ENCODE results near the gene ARHGAP15.

ARHGAP15 gene

DNA sequence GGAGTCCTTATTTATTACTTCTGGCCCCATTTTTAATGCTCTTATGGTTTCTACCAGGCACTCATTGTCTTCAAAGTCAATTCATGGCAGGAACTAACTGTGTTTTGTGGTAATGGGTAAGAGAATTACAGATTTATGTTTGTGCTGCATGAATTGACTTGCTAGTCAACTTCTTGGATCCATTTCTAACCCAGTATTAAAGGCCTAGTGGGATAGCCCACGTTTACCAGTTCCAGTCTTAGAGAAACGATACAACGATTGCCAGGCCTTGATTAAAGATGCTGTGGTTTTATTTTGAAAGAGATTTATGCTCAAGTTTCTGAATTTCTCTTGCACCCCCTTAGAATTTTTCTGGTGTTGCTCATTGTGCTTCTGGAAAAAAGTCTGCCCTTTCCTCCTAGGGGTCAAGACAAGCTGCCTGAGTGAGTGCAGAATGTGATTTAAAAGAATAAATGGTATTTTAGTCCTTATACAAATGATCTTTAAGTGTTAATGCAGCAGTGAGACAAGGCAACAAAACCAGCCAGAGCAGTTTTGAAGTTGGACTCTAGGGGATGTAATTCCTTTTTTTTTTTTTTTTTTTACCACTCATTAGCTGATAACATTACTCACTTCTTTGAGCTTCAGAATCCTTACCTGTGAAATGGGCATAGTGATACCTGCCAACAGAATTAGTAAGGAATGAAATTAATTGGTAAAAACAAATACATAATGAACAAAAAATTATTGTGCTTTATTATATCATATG is 101.5 kb downstream of the ARHGAP15 start:
- TF ChIP-seq, protein P1, sequence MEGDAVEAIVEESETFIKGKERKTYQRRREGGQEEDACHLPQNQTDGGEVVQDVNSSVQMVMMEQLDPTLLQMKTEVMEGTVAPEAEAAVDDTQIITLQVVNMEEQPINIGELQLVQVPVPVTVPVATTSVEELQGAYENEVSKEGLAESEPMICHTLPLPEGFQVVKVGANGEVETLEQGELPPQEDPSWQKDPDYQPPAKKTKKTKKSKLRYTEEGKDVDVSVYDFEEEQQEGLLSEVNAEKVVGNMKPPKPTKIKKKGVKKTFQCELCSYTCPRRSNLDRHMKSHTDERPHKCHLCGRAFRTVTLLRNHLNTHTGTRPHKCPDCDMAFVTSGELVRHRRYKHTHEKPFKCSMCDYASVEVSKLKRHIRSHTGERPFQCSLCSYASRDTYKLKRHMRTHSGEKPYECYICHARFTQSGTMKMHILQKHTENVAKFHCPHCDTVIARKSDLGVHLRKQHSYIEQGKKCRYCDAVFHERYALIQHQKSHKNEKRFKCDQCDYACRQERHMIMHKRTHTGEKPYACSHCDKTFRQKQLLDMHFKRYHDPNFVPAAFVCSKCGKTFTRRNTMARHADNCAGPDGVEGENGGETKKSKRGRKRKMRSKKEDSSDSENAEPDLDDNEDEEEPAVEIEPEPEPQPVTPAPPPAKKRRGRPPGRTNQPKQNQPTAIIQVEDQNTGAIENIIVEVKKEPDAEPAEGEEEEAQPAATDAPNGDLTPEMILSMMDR (IDR thresholded peaks at IDR 0.05; ENCODE audit: low read depth, low read length, poor library complexity, severe bottlenecking): no peak
- no peak for TF ChIP-seq EZH2phosphoT487 (IDR thresholded peaks at IDR 0.05; ENCODE audit: borderline replicate concordance, low read length)
- H3F3A ChIP-seq (ENCODE audit: control insufficient read depth, insufficient read depth): no peaks in the 10 kb centered on the region
- H3K4me2 ChIP-seq (ENCODE audit: low read length): no peak overlapping the region
- H3K4me3 ChIP-seq (ENCODE audit: low read length): no peak overlapping the region
- peaks cover 9% of the 10 kb centered on the region; the same call in 1 of the 2 replicates for H3K36me3 ChIP-seq (ENCODE audit: control insufficient read depth, low read length)
- no peaks in the 10 kb centered on the region for H3K4me1 ChIP-seq (ENCODE audit: control insufficient read depth, low read length)
- no peak overlapping the region for H3K27ac ChIP-seq (ENCODE audit: low read depth, low read length)
- H4K20me1 ChIP-seq (ENCODE audit: control insufficient read depth, insufficient read depth, low read depth, low read length): no peaks in the 10 kb centered on the region
- H3K79me2 ChIP-seq (ENCODE audit: control insufficient read depth, low read length): no peaks in the 10 kb centered on the region
- no peaks in the 10 kb centered on the region for H3K9me2 ChIP-seq (replicated peaks; ENCODE audit: control insufficient read depth, low read length)
- no peaks in the 10 kb centered on the region for H3K9me3 ChIP-seq (ENCODE audit: control insufficient read depth, insufficient read depth, low read length)
- H3K27me3 ChIP-seq (ENCODE audit: control insufficient read depth, low read length): no peaks in the 10 kb centered on the region

DNA sequence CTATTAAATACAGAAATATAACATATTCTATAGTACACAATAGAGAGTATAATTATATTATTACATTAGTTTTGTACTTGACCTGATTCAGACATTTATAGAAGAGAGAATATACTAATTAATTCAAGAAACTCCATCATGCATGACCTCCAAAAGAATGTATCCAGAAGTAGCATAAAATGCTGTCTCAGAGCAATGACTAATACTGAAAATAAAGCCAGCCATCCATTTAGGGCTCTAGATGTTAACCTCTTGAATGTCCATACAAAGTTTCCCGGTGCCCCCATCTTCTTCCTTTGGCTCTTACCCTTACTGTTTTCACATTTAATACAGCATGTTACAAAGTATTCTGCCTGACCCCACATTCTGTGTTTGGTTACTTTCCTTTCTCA is 102.0 kb downstream of the ARHGAP15 start:
- H3F3A ChIP-seq (ENCODE audit: control insufficient read depth, insufficient read depth): no peaks in the 10 kb centered on the region
- peaks cover 9% of the 10 kb centered on the region; the same call in 1 of the 2 replicates for H3K36me3 ChIP-seq (ENCODE audit: control insufficient read depth, low read length)
- H3K4me3 ChIP-seq (ENCODE audit: low read length): no peak overlapping the region
- no peaks in the 10 kb centered on the region for H3K9me3 ChIP-seq (ENCODE audit: control insufficient read depth, insufficient read depth, low read length)
- no peaks in the 10 kb centered on the region for H3K79me2 ChIP-seq (ENCODE audit: control insufficient read depth, low read length)
- TF ChIP-seq, protein P1 (IDR thresholded peaks at IDR 0.05; ENCODE audit: low read depth, low read length, poor library complexity, severe bottlenecking): no peak
- no peak for TF ChIP-seq EZH2phosphoT487 (IDR thresholded peaks at IDR 0.05; ENCODE audit: borderline replicate concordance, low read length)
- H3K27ac ChIP-seq (ENCODE audit: low read depth, low read length): no peak overlapping the region
- no peaks in the 10 kb centered on the region for H3K27me3 ChIP-seq (ENCODE audit: control insufficient read depth, low read length)
- no peaks in the 10 kb centered on the region for H3K4me1 ChIP-seq (ENCODE audit: control insufficient read depth, low read length)
- no peaks in the 10 kb centered on the region for H3K9me2 ChIP-seq (replicated peaks; ENCODE audit: control insufficient read depth, low read length)
- no peak overlapping the region for H3K4me2 ChIP-seq (ENCODE audit: low read length)
- H4K20me1 ChIP-seq (ENCODE audit: control insufficient read depth, insufficient read depth, low read depth, low read length): no peaks in the 10 kb centered on the region

DNA sequence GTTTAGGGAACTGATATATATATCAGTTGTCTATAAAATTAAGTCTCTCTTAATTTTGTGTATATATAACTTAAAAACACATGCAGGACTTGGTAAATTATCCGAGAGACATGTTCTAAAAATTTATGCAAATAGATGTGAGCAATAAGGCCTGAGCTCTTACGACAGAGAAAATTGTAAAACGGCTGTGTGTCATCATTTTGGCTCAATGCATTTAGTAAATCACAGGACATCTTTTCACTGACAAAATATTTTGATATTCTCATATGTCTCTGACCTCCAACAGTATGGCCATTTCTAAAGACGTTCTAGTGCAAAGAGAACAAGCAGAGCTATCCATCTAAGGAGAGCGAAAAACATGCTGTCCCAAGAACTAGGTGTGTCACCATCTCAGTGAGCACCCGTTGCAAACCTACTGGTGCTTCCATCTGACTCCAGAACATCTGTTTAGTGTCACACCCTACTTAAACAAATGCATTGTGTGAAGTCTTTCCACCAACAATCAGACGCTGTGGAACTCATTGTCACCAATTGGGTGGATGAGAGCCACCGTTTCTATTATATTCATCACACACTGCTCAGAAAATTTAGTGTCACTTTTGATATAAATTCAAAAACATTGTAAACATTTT is 108.0 kb downstream of the ARHGAP15 start:
- no peaks in the 10 kb centered on the region for H3K79me2 ChIP-seq (ENCODE audit: control insufficient read depth, low read length)
- H3K9me3 ChIP-seq (ENCODE audit: control insufficient read depth, insufficient read depth, low read length): no peaks in the 10 kb centered on the region
- H3K36me3 ChIP-seq (ENCODE audit: control insufficient read depth, low read length): no peaks in the 10 kb centered on the region
- TF ChIP-seq EZH2phosphoT487 (IDR thresholded peaks at IDR 0.05; ENCODE audit: borderline replicate concordance, low read length): no peak
- TF ChIP-seq, protein P1 (IDR thresholded peaks at IDR 0.05; ENCODE audit: low read depth, low read length, poor library complexity, severe bottlenecking): no peak
- no peaks in the 10 kb centered on the region for H4K20me1 ChIP-seq (ENCODE audit: control insufficient read depth, insufficient read depth, low read depth, low read length)
- H3K27me3 ChIP-seq (ENCODE audit: control insufficient read depth, low read length): no peaks in the 10 kb centered on the region
- no peaks in the 10 kb centered on the region for H3F3A ChIP-seq (ENCODE audit: control insufficient read depth, insufficient read depth)
- no peaks in the 10 kb centered on the region for H3K4me1 ChIP-seq (ENCODE audit: control insufficient read depth, low read length)
- no peak overlapping the region for H3K4me2 ChIP-seq (ENCODE audit: low read length)
- H3K9me2 ChIP-seq (replicated peaks; ENCODE audit: control insufficient read depth, low read length): no peaks in the 10 kb centered on the region
- no peak overlapping the region for H3K27ac ChIP-seq (ENCODE audit: low read depth, low read length)
- H3K4me3 ChIP-seq (ENCODE audit: low read length): no peak overlapping the region
